ENCODE data around the gene CCL8. TPM values are rescaled to one million over a fixed set of nuclear protein-coding genes. Genes with fewer than 3 reads are reported as not detected.

The CCL8 gene
- total RNA-seq, 1 experiment from 2014 or later: not detected

DNA sequence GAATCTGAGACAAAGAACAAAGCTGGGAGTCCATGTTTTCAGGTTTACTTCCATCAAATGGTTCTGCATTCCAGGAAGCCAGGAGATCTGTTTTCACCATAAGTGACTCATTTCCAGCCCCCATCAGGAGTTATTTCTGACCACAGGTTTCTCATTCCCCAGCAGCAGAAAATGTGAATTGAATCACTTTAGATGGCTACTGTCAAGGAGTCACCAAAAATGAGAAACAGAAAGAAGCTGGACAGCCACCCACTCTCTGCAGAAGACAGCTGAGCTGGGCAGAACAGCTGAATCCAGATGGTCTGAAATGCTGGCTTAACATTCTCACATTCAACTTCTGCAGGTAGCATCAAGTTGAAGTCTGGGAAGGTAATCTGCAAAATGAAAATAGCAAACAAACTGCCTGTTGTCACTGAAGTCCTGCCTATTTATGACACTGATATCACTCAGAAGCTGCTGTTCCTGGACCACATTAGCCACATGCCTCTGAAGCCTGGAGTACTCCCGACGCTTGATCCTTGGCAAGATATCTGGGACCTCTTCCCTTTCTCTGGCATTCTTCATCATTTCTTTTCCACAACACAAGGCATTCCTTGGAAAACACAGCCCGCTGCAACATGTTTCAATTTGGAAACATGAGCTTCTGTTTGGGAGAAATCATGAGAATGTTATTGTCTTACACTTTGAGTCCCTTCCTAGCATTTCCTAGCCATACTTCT is 18.4 kb upstream of the CCL8 start:
- TF ChIP-seq CTCF (IDR thresholded peaks at IDR 0.05) (no peak), SIN3A (IDR thresholded peaks at IDR 0.05; ENCODE audit: borderline replicate concordance, insufficient read depth, low read depth, low read length) (no peak), POLR2AphosphoS5 (IDR thresholded peaks at IDR 0.05; ENCODE audit: low read depth, low read length) (no peak), TCF7L2 (IDR thresholded peaks at IDR 0.05; ENCODE audit: low read depth, low read length) (no peak)
- TF ChIP-seq, protein P1, sequence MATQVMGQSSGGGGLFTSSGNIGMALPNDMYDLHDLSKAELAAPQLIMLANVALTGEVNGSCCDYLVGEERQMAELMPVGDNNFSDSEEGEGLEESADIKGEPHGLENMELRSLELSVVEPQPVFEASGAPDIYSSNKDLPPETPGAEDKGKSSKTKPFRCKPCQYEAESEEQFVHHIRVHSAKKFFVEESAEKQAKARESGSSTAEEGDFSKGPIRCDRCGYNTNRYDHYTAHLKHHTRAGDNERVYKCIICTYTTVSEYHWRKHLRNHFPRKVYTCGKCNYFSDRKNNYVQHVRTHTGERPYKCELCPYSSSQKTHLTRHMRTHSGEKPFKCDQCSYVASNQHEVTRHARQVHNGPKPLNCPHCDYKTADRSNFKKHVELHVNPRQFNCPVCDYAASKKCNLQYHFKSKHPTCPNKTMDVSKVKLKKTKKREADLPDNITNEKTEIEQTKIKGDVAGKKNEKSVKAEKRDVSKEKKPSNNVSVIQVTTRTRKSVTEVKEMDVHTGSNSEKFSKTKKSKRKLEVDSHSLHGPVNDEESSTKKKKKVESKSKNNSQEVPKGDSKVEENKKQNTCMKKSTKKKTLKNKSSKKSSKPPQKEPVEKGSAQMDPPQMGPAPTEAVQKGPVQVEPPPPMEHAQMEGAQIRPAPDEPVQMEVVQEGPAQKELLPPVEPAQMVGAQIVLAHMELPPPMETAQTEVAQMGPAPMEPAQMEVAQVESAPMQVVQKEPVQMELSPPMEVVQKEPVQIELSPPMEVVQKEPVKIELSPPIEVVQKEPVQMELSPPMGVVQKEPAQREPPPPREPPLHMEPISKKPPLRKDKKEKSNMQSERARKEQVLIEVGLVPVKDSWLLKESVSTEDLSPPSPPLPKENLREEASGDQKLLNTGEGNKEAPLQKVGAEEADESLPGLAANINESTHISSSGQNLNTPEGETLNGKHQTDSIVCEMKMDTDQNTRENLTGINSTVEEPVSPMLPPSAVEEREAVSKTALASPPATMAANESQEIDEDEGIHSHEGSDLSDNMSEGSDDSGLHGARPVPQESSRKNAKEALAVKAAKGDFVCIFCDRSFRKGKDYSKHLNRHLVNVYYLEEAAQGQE (IDR thresholded peaks at IDR 0.05; ENCODE audit: insufficient read depth in 1 of 2, low read depth in 2 of 2, low read length in 1 of 2): no peak
- in situ Hi-C loops (cut with HindIII; ENCODE audit: low pct_unique_long_range_greater_than_20kb, low sequenced_read_pairs) (no loop called here), intact Hi-C loops (cut with micrococcal nuclease; ENCODE audit: unreplicated experiment) (loop anchor here (10.0 kb wide), 1 partner anchor 96 kb away; no protein-coding TSS in a partner anchor)
- CTCF ChIA-PET: interaction anchor here (1.1 kb wide), 1 partner anchor 61 kb away, joined by 4 read pairs; no protein-coding TSS in a partner anchor
- POLR2A ChIA-PET: interaction anchor here (0.6 kb wide), 1 partner anchor 50 kb away, joined by 3 read pairs; no protein-coding TSS in a partner anchor
- no TSS peak for BruUV-seq (replicated peaks)
- Histone ChIP-seq H3K9me3 (ENCODE audit: control insufficient read depth, insufficient read depth, low read depth, low read length) (no peaks in the 10 kb centered on the region), H3K4me1 (ENCODE audit: control insufficient read depth, insufficient read depth, low read length) (no peaks in the 10 kb centered on the region), H3K36me3 (ENCODE audit: control insufficient read depth, insufficient read depth, low read length) (no peaks in the 10 kb centered on the region), H3K27ac (ENCODE audit: low read length) (no peak overlapping the region), H3K4me3 (ENCODE audit: low read depth in 2 of 2, low read length in 2 of 2) (no peak overlapping the region), H3K27me3 (ENCODE audit: control insufficient read depth, insufficient read depth, low read length) (no peaks in the 10 kb centered on the region; the same call in 1 of the 2 replicates)
- ATAC-seq: no peak; the same call in 1 of the 2 replicates
- DNase-seq (ENCODE audit: low read depth, low spot score): no peak

DNA sequence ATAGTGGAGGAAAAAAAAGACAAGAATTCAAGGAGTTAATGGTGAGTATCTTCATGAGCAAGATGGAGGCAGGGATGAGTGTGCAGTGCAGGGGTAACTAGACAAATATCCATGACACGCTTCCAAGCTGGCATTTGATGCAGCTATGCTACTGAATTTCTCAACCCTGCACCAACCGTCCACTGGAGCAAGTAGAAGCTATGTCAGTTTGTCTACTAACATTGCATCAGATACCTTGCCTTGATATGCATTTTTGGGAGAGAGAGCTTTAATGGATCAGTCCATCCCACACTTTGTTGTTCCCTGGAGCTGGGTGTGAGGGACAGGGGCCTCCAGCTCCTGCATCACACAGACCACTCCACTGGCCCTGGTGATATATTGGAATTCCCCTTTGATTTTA is 17.2 kb upstream of the CCL8 start:
- Histone ChIP-seq H3K9me3 (ENCODE audit: control insufficient read depth, insufficient read depth, low read depth, low read length) (no peaks in the 10 kb centered on the region), H3K27me3 (ENCODE audit: control insufficient read depth, insufficient read depth, low read length) (no peaks in the 10 kb centered on the region; the same call in 1 of the 2 replicates), H3K27ac (ENCODE audit: low read length) (no peak overlapping the region), H3K36me3 (ENCODE audit: control insufficient read depth, insufficient read depth, low read length) (no peaks in the 10 kb centered on the region), H3K4me3 (ENCODE audit: low read depth in 2 of 2, low read length in 2 of 2) (no peak overlapping the region), H3K4me1 (ENCODE audit: control insufficient read depth, insufficient read depth, low read length) (no peaks in the 10 kb centered on the region)
- ATAC-seq (no peak), DNase-seq (ENCODE audit: low read depth, low spot score) (no peak)
- TF ChIP-seq TCF7L2 (IDR thresholded peaks at IDR 0.05; ENCODE audit: low read depth, low read length): no peak
- no peak for TF ChIP-seq CTCF (IDR thresholded peaks at IDR 0.05)
- TF ChIP-seq, protein P1 (IDR thresholded peaks at IDR 0.05; ENCODE audit: insufficient read depth in 1 of 2, low read depth in 2 of 2, low read length in 1 of 2): no peak
- no peak for TF ChIP-seq SIN3A (IDR thresholded peaks at IDR 0.05; ENCODE audit: borderline replicate concordance, insufficient read depth, low read depth, low read length)
- TF ChIP-seq POLR2AphosphoS5 (IDR thresholded peaks at IDR 0.05; ENCODE audit: low read depth, low read length): no peak
- in situ Hi-C loops (cut with HindIII; ENCODE audit: low pct_unique_long_range_greater_than_20kb, low sequenced_read_pairs) (no loop called here), intact Hi-C loops (cut with micrococcal nuclease; ENCODE audit: unreplicated experiment) (loop anchor here (10.0 kb wide), 1 partner anchor 97 kb away; no protein-coding TSS in a partner anchor)
- POLR2A ChIA-PET: no interaction called here
- no TSS peak for BruUV-seq (replicated peaks)
- CTCF ChIA-PET: no interaction called here
